ENCODE data around the gene MAGI1. TPM values are rescaled to one million over a fixed set of nuclear protein-coding genes. Genes with fewer than 3 reads are reported as not detected.

MAGI1 gene
- total RNA-seq, 1 experiment from 2014 or later = 38.6 TPM

GRCh38 chr3:65588884-65589283, 449.8 kb downstream of the MAGI1 start:
- ATAC-seq (no peak), DNase-seq (ENCODE audit: low read depth, low spot score) (no peak)
- H3K36me3 ChIP-seq (ENCODE audit: control insufficient read depth in 1 of 2, insufficient read depth in 2 of 2, low read length in 2 of 2) = no peaks in the 10 kb centered on the region
- no peak overlapping the region for H3K27ac ChIP-seq (ENCODE audit: low read depth, low read length)
- H3K4me3 ChIP-seq (replicated peaks in 1 of 2; ENCODE audit: low read depth in 1 of 2, low read length in 2 of 2) = no peak overlapping the region
- no peak for TF ChIP-seq SRF (IDR thresholded peaks at IDR 0.05; ENCODE audit: low read depth)
- TF ChIP-seq POLR2AphosphoS5 (IDR thresholded peaks at IDR 0.05; ENCODE audit: low read depth, low read length) = no peak
- TF ChIP-seq EGR1 (IDR thresholded peaks at IDR 0.05; ENCODE audit: low read depth) = no peak
- TF ChIP-seq FOSL1 (IDR thresholded peaks at IDR 0.05; ENCODE audit: low read depth) = no peak
- no peak for TF ChIP-seq YY1 (IDR thresholded peaks at IDR 0.05; ENCODE audit: extremely low read depth, insufficient replicate concordance, low read depth, low read length)
- no peak for TF ChIP-seq POLR2A (IDR thresholded peaks at IDR 0.05; ENCODE audit: borderline replicate concordance, extremely low read depth, insufficient read depth, insufficient read length)
- TF ChIP-seq EZH2 (IDR thresholded peaks at IDR 0.05) = no peak
- TF ChIP-seq RAD21 (IDR thresholded peaks at IDR 0.05; ENCODE audit: low read depth) = no peak
- no peak for TF ChIP-seq CEBPB (IDR thresholded peaks at IDR 0.05; ENCODE audit: low read depth)
- no peak for TF ChIP-seq ZFX (IDR thresholded peaks at IDR 0.05)
- TF ChIP-seq JUND (IDR thresholded peaks at IDR 0.05) = no peak
- no peak for TF ChIP-seq TCF7L2 (IDR thresholded peaks at IDR 0.05; ENCODE audit: borderline replicate concordance, extremely low read depth, insufficient read depth, insufficient read length)
- no peak for TF ChIP-seq ZBTB33 (IDR thresholded peaks at IDR 0.05; ENCODE audit: extremely low read depth, insufficient replicate concordance, low read length)
- no peak for TF ChIP-seq SP1 (IDR thresholded peaks at IDR 0.05; ENCODE audit: low read depth)
- TF ChIP-seq MAX (IDR thresholded peaks at IDR 0.05) = no peak
- TF ChIP-seq SIN3A (IDR thresholded peaks at IDR 0.05; ENCODE audit: low read depth) = no peak
- TF ChIP-seq ZNF274 (IDR thresholded peaks at IDR 0.05; ENCODE audit: low read depth, low read length) = no peak
- no peak for TF ChIP-seq ELF1 (IDR thresholded peaks at IDR 0.05; ENCODE audit: borderline replicate concordance, low read depth)
- TF ChIP-seq CBX3 (IDR thresholded peaks at IDR 0.05; ENCODE audit: low read depth) = no peak
- no TSS peak for BruUV-seq (replicated peaks)
- no peaks in the 10 kb centered on the region for H3K27me3 ChIP-seq (ENCODE audit: insufficient read depth, low read length)
- no peaks in the 10 kb centered on the region for H3K9me3 ChIP-seq (ENCODE audit: control insufficient read depth in 1 of 2, insufficient read depth in 1 of 2, low read depth in 1 of 2, low read length in 2 of 2)
- no peaks in the 10 kb centered on the region for H4K20me1 ChIP-seq (ENCODE audit: insufficient read depth)
- ChIA-PET POLR2A (no interaction called here), CTCF (no interaction called here), RAD21 (ENCODE audit: low non-redundant PET in 1 of 2, low total read pairs in 2 of 2, uncharacterized antibody in 2 of 2, unreplicated experiment in 2 of 2) (no interaction called here)
- no peak overlapping the region for H2AFZ ChIP-seq (ENCODE audit: low read depth, low read length, poor library complexity, severe bottlenecking)
- no peaks in the 10 kb centered on the region for H3K79me2 ChIP-seq (ENCODE audit: insufficient read depth, low read length)
- H3K4me1 ChIP-seq (ENCODE audit: control insufficient read depth in 1 of 2, insufficient read depth in 2 of 2, low read length in 2 of 2) = no peaks in the 10 kb centered on the region
- no peaks in the 10 kb centered on the region for H3K9me2 ChIP-seq (ENCODE audit: insufficient read depth)
- H3K9ac ChIP-seq (ENCODE audit: low read length) = no peak overlapping the region
- intact Hi-C loops (cut with micrococcal nuclease) = no loop called here
- no peak overlapping the region for H3K4me2 ChIP-seq (ENCODE audit: low read length)
